Measurements from ENCODE around the gene RCE1.

DNA sequence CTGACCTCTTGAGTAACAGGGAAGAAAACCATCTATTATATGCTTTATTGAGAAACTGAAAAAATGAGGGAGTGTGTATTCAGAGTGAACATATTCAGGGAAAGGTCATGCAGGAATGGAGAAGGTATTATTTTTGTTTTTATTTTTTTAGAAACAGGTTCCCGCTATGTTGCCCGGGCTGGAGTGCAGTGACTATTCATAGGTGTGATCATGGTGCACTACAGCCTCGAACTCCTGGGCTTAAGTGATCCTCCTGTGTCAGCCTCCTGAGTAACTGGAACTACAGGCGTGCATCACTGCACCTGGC is 8.7 kb upstream of the RCE1 start:
- TF ChIP-seq, protein P1, sequence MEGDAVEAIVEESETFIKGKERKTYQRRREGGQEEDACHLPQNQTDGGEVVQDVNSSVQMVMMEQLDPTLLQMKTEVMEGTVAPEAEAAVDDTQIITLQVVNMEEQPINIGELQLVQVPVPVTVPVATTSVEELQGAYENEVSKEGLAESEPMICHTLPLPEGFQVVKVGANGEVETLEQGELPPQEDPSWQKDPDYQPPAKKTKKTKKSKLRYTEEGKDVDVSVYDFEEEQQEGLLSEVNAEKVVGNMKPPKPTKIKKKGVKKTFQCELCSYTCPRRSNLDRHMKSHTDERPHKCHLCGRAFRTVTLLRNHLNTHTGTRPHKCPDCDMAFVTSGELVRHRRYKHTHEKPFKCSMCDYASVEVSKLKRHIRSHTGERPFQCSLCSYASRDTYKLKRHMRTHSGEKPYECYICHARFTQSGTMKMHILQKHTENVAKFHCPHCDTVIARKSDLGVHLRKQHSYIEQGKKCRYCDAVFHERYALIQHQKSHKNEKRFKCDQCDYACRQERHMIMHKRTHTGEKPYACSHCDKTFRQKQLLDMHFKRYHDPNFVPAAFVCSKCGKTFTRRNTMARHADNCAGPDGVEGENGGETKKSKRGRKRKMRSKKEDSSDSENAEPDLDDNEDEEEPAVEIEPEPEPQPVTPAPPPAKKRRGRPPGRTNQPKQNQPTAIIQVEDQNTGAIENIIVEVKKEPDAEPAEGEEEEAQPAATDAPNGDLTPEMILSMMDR (IDR thresholded peaks at IDR 0.05), result no peak
- TF ChIP-seq POLR2A (IDR thresholded peaks at IDR 0.05), result no peak

Data from testis (tissue), 2 donors.